GM19452 (cell line): ENCODE data around the gene PSMD1.
"Not testable (repeated sequence)": the region's sequence is repeated elsewhere in the genome, so short reads cannot be mapped to it uniquely, and the experiment has no call there.

Experiments
- ATAC-seq: cut with Tn5 transposase; IDR thresholded peaks from one replicate; pipeline ENCODE4 v1.9.1; 2021; ENCODE audit not compliant: unreplicated experiment

The PSMD1 gene

DNA sequence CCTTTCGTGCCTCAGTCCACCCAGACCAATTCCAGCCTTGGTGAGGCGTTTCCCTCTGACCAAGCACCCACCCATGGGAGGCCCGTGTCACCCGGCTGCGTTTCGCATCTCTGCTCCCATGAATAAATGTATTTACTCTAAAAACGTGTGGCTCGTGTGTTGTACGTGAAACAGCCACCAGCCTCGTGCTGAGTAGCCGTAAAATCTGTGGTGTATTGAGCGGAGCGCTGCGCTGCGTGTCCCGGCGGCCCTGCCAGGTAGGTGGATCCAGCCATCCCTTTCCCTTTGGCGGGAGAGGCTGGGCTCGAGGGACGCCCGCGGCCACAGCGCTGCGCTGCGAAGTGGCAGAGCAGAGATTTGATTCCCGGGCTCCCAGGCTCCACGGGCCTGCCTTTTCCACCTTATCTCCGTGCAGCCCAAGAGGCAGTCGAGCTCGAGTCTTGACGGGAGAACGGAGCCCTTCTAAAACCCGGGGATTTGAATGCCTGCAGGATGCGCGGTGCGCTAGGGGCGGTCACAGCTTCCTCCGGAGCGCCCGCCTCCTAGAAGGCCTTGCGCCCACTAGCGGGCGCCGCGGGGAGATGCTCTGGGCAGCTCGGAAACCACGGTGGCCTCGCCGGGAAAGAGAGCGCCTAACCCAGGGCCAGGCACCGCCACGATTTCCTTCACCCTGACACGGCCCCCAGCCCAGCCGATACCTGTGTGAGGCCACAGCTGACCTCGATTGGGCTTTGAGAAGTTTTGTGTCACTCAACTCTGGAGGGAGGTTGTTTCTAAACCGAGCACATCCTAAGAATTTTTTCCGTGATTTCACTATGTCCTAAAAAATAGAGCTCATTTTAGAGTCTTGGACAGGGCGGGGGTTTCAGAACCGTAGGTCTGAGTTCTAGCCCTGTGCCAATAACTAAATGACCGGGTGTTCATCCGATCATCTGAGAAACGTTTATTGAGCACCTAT lies 3.9 kb upstream of the PSMD1 start:
- ATAC-seq: no peak

DNA sequence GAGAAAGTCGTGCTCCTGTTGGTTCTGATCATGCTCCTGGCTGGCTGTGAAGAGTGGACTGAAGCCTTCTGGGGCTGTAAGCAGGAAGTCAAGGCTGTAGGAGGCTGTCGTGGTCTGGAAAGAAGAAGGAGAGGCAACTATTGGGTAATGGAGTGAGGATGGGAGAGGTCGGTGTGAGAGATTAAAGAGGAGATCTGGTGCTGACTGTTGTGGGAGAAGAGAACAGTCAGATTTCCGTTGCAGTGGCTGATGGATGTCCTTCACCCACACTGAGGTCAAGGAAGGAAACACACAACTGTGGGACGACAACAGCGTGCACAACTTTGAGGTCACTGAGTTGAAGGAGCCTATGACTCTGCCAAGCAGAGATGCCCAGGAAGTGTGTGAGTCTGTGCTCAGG lies 2.8 kb upstream of the PSMD1 start:
- no peak for ATAC-seq

DNA sequence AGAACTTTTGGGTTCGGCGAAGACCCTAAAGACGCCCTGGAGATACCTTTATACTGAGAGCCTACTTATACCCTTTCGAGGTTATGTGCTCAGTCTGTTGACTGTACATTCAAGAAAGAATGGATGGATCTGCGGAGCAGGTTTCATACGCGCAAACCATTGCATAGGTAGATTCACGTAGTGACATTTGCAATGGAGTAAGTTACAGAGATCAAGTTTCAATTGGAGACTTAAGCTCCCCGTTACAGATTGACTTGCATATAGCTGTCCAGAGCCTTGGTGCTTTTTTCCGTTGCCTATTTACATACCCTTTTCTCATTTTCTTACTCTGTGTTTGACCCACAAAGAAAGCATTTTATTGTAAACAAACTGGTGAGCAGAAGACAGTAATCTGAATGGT lies 923 bp downstream of the PSMD1 start:
- ATAC-seq: no peak

DNA sequence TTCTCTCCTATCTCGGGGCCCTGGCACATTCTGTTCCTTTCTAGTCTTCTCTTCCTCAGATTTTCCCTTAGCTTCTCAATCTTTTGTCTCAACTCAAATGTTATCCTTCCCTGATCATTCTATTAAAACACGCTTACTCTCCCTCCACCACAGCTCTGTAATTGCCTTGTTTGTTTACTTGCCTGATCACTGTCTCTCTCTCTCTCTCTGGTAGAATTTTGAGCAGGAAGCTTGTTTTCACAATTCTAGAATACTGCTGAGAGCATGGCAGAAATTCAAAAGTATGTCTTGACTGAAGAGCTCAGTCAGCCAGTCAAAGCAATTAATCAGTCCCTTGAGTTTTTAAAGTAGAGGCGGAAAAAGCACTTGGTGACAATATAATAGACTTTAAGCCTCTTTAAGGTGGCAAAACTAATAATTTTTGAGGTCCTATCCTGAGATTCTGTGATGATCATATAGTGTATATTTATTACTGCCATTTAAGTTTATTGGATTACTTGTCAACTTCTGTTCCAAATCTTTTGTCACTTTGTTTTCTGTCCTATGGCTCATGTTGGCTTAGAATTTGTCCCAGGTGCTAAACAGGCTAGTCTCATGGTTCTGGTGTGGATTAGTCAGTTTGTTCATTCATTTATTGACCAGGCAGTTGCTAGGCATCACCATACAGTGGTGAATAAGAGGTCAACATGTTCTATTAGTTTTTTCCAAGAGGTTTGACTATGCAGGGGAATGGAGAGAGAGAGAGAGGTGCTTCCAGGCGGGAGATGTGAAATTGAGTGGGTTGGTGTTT lies 2.3 kb downstream of the PSMD1 start:
- no peak for ATAC-seq

DNA sequence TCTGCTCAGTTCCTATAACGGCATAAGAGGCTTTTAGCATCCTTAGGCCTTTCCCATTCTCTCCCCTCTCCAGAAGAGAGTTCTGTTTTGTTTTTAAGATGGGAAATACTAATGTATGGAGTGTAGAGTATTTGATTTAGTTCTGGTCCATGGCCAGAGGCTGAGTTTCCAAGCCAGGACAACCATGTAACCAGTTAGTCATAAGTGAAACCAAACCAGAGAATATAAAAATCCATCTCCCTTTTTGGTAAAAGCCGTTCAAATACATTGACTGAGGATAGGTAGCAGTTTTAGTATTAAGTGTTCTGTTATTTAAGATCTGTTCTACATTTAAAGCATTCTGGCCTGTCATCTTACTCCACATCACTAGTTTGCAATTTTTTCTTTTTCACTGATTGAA lies 3.1 kb downstream of the PSMD1 start:
- no peak for ATAC-seq

DNA sequence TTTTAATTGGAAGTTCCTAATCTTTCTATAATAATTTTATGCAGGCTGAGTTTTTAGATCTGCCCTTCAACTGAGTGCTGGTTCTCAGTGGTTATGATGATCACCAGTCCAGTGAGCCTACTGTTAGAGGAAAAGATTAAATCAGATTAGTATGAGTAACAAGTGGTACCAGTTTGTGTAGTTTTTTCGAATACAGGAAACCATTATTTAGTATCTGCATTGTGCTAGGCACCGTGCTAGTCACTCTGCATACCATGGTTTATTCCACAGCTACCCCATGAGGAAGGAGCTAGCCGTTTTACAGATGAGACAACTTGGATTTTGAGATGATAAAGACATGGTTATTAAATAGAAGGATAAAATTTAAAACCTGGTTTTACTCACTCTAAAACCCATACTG lies 6.1 kb downstream of the PSMD1 start:
- ATAC-seq: no peak

DNA sequence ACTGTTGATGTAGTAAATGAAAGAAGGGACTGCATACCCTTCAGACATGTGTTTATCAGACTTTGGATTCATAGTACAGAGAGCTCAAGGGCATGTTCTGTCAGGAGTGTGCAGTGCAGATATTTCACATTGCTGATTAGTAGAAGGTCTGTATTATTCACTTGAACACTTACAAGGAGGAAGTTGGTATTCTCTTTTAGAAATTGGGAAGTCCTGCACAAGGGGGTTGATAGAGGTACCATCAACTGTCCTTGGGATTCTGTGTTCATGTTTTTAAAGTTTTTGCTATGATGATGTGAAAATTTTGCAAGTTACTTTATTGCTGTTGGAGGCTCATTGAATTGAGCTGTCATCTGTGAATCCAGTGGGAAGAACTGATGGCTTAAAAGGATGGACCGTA lies 6.7 kb downstream of the PSMD1 start:
- ATAC-seq: no peak

DNA sequence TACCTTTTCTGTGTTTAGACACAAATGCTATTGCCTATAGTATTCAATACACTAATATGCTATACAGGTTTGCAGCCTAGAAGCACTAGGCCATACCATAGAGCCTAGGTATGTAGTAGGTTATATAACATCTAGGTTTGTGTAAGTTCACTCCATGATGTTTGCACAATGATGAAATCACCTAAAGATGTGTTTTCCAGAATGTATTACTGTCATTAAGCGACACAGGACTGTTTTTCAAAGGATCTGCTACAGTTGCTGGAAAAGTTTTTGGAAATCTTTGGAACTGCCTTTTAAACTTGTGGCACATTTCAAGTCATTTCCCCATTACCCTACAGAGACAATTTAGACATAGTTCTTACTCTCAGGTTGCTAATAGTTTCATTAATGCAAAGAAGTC lies 9.3 kb downstream of the PSMD1 start:
- ATAC-seq: no peak

DNA sequence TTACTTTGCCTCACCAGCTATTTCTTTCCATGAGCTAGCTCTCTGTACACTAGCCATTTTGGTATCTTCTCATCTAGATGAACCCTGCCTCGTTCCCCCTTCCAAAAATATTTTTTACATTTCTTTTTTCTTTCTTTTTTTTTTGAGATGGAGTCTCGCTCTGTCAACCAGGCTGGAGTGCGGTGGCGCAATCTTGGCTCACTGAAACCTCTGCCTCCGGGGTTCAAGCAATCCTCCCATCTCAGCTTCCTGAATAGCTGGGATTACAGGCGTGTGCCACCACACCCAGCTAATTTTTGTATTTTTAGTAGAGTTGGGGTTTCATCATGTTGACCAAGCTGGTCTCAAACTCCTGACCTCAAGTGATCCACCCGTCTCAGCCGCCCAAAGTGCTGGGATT lies 10.9 kb downstream of the PSMD1 start:
- ATAC-seq: not testable (repeated sequence)

DNA sequence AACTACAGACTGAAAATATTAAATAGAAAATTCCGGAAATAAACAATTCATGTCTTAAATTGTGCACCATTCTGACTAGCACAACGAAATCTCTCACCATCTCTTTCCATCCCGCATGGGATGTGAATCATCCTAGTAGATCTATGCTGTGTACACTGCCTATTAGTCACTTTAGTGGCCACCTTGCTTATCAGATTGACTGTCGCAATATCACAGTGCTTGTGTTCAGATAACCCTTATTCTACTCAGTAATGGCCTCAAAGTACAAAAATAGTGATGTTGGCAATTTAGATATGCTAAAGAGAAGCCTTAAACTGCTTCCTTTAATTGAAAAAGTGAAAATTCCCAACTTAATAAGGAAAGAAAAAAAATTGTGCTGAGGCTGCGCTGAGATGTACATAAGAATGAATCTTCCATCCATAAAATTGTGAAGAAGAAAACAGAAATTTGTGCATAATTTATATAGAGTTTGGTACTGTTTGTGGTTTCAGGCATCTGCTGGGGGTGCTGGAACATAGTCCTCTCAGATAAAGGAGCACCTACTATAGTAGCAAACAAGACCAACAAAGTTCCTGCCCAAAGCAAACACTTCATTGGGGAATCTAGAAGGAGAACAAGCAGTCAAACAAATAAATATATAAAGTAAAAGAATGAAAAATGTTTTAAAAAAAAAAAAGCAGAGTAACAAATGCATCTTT lies 12.0 kb downstream of the PSMD1 start:
- no peak for ATAC-seq

DNA sequence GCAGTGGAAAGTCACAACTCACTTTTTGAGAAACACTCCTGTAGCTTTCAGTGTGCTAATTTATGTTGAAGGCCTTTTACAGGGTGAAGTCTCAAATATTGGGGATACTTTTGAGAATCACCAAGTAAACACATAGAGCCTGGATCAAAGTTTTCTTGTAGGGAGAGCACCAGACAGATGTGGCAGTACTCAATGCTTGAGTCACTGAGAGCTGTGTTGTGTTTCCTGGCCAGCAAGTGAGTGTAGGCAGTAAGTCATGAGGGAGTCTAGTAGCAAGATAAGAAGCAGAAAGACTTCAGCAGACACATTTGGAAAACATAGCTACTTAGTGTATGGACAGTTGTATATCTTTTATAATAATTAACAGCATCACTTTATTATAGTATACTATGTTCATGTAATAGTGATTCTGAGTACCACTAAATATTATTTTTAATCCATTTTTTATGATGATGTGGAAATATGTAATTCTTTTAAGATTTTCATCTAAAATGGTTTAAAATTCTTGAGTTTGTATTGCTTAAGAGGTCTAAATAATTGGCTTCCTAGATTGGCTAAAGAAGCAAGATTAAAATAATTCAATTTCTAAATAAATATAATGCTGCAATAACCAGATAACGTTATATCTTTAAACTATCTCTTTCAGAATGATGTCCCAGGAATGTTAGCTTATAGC lies 12.8 kb downstream of the PSMD1 start:
- ATAC-seq: no peak

DNA sequence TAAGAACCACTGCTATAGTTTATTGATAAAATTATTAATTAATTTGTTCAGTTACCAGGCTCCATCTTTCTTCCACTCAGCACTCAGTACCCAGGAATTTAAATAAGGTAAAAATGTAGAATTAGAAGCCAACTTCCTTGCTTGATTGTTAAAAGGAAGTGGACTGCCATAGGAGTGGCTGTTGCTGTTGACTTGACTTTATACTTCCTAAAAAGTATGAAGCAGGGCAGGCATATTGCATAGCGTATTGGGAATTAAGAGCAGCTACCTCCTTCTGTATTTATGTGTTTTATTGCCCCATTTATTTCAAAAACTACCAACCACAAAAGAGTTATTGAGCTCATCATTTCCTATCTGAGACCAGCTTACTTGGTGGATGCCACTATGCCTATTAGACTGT lies 27.9 kb downstream of the PSMD1 start:
- ATAC-seq: no peak

DNA sequence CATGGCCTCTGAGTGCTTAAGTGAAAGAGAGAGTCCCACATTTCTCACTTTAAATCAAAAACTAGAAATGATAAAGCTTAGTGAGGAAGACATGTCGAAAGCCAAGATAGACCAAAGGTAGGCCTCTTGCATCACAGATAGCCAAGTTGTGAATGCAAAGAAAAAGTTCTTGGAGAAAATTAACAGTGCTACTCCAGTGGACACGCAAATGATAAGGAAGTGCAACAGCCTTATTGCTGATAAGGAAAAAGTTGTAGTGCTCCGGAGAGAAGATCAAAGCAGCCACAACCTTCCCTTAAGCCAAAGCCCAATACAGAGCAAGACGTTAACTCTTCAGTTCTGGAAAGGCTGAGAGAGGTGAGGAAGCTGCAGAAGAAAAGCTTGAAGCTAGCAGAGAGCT lies 32.1 kb downstream of the PSMD1 start:
- no peak for ATAC-seq

DNA sequence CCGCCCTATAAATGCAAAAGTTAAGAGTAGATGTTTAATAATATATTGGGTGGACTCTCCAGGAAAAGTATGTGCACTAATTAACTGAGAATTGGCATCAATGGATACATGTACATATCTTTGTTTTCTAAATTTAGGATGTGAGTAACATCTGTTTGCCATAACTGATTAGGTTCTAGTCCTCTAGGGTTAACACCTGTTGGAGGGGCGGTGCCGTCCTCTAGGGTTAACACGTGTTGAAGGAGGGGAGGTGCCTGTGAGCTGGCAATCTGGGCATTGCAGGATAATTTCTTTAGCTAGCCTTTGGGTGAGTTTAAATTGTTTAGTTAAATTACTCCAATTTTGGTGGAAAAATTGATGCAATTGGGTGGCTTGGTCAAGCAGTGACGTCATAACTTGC lies 37.3 kb downstream of the PSMD1 start:
- ATAC-seq: no peak

DNA sequence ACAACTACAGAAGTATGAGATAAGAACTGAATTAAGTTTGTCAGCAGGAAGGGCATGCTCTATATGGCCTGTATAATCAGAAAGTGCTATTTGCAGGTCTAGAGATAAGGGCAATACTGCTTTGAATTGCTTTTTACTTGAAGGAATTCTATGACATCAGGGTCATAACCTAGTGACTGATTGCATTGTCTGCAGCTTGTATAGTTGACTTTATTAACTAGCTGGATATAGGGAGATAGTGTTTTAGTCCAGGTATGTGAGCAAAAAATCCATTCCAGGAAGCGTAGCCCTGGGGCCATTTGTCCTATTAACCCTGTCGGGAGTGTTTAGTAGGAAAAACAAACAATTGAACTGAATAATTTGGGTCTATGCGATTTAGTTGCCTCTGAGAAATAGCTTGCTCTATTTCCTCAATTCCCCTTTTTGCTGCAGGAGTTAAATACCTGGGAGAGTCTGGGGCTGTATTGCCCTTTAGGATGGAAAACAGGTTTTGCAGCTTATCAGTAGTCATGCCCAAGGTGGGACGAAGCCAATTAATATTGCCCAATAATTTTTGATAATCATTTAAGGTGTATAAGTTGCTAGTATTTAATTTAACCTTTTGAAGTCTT lies 38.2 kb downstream of the PSMD1 start:
- no peak for ATAC-seq

DNA sequence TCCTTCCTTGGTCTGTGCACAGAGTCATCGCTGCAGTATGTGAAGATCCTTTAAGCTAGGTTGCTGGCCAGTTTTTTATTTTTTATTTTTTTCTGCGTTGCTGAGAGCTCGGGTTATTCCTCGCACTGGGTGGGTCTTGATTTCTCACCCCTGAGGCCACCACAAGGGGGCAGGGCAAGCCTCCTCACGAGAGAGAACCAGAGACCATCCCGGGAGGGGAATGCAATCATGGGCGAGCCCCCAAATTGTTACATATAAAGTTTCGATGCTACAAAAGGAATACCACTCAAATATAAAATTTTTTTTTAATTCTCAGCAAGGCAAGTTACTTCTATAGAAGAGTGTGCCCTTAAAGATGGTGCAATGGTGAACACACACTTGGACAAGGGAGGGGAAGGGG lies 43.3 kb downstream of the PSMD1 start:
- no peak for ATAC-seq

DNA sequence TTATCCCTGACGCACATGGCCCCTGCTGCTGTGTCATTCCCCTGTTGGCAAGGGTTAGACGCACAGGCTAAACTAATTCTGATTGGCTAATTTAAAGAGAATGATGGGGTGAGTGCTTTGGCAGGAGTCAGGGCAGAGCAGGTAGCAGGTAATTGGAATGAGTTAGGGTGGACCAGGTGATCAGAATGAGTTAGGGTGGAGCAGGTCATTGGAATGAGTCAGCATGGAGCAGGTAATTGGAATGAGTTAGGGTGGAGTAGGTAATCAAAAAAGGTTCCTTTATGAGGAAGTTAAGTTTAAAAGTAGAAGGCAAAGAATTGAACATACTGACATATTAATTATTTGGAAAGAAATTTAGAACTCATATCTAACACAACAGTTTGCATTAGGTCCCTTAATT lies 43.7 kb downstream of the PSMD1 start:
- not testable (repeated sequence) for ATAC-seq

DNA sequence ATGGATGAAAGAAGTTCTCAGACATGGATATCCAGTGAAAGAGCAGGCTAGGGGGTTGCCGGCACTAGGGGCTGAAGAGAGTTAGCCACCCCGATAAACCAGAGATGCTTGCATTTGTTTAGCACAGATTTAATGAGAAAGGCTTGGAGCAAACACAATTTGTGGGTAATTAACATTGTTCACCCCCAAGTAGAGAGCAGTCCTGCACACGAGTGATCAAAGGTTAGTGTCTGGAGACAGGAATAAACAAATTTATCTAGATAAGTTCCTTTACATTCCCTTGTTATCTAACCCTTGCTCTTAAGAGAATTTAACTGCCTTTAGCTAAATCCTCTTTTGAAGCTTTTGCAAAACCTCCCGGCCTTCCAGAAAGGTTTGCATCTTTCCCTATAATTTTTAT lies 44.3 kb downstream of the PSMD1 start:
- no peak for ATAC-seq

DNA sequence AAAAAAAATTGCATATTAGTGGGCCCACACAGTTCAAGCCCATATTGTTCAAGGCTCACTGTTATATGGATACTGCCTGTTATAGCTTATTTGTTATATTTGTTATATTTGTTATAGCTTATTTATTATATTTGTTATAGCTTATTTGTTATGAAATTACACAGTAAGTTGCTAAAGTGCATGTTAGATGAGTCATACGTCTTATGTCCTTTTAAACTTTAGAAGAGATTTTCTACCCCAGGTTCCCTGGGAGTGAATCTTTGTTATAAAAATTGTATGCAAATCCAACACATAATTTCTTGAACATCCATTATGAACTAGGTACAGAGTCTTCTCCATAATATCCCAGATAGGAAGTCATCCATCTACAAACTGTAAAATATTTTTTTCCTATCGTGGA lies 46.1 kb downstream of the PSMD1 start:
- no peak for ATAC-seq

DNA sequence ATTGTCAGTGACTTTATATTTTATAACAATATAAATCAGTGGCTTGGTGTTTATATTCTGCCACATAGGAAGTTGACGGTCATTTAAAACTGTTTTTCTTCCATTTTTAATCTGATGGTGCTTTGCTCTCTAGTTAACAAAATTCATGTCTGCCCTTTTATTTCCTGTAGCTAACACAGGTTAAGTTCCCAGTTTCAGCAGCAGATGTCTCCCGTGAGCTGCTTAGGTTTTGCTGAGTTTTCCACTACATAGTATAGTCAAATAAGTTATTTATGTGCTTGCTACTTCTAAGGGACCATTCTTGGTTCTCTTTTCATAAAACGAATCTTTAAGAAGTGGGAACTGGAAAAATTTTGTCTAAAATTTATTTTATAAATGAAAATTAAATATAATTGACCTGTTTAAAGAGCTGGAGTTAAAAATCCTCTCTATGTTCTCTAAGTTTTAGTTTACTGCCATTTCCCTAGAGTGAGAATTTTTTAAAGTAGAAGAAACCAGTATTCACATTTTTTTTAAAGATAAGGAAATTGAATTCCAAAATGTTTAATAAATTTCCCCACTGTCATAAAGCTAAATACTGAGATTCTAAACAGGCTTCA lies 47.5 kb downstream of the PSMD1 start:
- ATAC-seq: no peak
